HG02623 (cell line): Measurements from ENCODE around the gene ZCCHC8.
"Not testable (repeated sequence)": the region's sequence is repeated elsewhere in the genome, so short reads cannot be mapped to it uniquely, and the experiment has no call there.

ENCODE experiments used
- ATAC-seq: cut with Tn5 transposase; IDR thresholded peaks from one replicate; pipeline ENCODE4 v1.9.1; 2021; ENCODE audit warnings: moderate library complexity; ENCODE audit not compliant: unreplicated experiment

Gene ZCCHC8

DNA sequence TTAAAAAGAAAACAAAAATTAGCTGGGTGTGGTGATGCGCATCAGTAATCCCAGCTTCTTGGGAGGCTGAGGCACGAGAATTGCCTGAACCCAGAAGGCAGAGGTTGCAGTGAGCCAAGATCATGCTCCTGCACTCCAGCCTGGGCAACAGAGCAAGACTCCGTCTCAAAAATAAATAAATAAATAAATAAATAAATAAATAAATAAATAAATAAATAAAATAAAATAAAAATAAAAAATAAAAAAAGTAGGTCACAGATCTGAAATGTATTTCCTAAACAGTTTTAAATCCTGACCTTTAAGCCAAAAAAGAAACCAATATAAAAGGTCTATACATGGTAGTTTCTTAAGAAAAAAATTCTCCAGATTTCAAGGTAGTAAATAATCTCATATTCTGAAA, 12.3 kb upstream of the ZCCHC8 start:
- ATAC-seq = not testable (repeated sequence)

DNA sequence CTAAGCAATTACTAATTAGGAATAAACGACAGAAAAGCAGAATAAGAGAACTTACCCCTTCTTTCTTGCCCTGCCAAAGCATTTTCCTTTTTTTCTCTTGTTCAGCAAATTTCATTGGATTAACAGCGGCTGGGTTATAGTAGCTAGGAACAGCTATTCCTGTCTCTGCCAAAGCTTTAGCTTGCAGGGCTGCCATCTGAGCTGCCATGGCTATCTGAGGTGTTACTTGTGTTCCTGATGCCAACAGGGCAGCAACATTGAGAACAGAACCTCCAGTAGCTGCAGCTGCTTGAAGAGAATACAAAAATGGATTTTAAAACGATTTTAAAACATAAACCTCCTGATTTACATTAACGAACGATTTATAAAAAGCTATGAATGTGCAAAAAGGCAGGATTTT, 7.4 kb upstream of the ZCCHC8 start:
- ATAC-seq = no peak

DNA sequence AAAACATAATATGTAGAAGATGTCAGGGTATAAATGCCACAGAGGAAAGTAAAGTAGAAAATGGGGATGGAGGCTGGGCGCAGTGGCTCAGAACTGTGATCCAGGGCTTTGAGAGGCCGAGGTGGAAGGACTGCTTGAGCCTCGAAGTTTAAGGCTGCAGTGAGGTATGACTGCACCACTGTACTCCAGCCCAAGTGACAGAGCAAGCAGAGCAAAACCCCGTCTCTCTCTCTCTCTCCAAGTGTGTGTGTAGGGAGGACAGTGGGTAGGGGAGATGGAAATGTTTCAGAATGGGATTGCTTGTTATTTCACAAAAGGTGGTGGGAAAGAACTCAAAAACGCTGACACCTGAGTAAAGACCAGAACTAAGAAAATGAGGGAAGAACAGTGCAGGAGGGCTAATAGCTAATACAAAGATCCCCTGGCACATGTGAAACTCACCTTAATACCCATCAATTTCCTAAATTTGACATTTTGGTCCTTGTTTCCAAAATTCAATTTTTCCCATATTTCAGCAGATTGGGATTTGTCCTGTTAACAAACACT, 5.7 kb upstream of the ZCCHC8 start:
- ATAC-seq = no peak

DNA sequence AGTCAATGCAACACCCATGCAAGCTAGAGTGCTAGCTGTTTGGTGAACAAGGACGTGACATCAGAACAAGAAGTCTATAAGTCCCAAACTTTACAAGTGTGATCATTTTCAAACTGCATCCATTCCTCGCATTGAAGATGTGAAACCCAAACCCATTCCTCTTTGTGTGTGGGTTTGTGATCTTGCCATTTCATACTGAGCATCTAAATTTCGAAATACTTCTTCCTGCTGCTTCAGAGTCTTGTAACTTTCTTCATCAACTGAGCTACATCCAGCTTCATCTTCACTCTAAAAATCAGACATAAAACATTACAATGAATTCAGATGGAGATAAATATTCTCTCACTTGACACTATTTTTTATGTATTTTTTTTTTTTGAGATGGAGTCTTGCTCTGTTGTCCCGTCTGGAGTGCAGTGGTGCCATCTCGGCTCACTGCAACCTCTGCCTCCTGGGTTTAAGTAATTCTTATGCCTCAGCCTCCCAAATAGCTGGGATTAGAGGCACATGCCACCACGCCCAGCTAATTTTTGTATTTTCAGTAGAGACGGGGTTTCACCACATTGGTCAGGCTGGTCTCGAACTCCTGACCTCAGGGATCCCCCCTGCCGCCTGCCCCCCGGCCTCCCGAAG, 4.8 kb upstream of the ZCCHC8 start:
- no peak for ATAC-seq

DNA sequence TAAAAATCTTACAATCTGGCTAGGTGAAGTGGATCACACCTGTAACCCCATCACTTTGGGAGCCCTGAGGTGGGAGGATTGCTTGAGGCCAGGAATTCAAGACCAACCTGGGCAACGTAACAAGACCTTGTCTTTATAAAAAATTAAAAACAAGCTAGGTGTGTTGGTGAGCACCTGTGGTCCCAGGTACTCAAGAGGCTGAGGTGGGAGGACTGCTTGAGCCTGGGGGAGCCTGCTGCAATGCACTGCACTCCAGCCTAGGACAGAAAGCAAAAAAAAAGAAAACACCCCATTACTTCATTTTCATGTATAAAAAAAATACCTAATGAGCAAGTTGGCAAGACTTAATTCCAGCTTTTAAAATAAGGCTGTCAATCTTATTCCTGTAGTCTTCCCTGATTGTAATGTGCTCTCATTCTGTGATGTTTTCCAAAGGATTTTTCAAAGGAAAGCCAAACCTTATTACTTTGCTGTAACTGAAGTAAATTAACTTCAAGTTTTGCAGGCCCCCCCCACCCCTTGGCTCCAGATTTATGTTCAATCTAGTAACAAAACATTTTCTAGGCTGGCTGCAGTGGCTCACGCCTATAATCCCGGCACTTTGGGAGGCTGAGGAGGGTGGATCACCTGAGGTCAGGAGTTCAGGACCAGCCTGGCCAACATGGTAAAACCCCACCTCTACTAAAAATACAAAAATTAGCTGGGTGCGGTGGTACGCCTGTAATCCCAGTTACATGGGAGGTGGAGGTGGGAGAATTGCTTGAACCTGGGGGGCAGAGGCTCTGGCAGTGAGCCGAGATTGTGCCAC, 3.3 kb upstream of the ZCCHC8 start:
- no peak for ATAC-seq

DNA sequence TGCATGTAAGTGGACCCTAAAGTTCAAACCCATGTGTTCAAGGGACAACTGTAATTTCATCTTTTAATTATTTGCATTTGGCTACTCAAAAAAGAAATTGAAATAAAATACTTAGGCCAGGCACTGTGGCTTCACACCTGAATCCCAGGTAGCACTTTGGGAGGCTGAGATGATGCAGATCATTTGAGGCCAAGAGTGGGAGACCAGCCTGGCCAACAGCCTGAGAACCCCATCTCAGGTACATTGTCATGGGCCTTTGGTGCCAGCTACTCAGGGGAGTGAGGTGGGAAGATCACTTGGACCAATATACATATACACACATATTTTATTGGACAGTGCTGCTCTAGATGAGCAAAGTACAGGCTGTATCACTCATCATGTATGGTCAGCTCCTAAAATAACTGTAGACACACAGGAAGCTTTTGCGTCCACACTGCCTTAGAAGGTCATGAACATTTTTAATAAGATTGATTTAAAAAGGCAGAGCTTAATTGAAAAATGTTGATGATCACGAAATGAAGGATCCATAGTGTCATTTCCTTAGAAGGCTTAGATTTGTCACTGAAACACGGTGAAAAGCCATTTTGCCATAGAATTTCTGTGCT, 2.5 kb upstream of the ZCCHC8 start:
- ATAC-seq = no peak

DNA sequence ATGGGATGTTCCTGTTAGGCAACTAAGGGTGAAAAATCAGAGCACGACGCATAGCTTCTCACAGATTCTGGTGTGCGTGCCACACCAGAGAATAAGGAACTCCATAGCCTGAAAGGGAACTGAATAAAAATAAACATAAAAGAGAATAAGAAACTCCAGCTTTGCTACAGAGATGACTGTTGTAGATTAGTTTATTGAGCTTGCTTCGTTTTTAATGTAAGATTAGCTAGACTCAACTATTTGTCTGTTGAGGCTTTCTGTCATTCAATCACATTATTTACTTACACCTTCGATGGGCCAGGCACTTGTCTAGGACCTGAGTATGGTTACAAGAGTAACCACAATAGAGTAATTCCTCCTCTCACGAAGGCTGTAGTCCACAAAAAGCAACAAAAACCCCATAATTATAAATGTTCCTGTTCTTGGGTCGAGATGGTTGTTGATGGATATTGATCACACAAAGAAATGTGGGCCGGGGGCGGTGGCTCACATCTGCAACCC, 807 bp upstream of the ZCCHC8 start:
- no peak for ATAC-seq

DNA sequence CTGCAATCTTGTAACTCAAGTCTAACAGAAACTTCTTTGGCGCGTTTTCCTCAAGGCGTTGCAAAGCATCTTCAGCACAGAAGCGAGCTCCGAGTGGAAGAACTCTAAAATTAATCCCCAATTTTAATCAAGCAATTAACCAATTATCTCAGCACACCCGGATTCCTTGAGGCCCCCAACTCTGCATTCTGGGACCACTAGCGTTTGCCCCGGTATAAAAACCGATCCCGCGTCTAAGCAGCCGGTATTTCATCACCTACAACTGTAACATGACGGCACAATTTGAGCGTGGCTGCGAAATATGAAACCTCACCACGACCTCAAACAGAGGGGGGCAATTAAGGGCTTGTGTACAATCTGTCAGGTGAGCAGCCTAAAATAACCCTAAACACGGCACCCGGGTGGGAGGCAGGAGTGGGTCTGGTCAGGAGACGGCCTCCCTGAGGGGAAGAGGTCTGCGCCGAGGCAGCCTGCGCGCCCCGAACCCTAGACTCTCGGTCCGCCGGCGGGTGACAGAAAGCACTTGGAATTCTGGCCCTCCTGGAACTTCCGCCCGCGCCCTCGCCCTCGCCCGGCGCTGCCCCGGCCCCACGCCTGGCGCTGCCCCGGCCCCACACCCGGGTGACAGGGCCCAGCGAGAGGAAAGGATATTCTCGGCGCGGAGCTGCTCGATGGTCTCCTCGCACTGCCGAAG, 594 bp downstream of the ZCCHC8 start:
- peak; percentile 9 for ATAC-seq

DNA sequence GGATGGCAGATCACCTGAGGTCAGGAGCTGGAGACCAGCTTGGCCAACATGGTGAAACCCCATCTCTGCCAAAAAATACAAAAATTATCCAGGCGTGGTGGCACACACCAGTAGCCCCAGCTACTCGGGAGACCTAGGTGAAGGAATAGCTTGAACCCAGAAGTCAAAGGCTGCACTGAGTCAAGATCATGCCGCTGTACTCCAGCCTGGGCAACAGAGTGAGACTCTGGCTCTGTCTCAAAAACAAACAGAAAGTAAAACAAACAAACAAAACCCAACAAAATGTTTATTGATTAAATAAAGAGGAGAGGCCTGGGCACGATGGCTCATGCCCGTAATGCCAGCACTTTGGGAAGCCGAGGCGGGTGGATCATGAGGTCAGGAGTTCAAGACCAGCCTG, 5.5 kb downstream of the ZCCHC8 start:
- ATAC-seq = no peak

DNA sequence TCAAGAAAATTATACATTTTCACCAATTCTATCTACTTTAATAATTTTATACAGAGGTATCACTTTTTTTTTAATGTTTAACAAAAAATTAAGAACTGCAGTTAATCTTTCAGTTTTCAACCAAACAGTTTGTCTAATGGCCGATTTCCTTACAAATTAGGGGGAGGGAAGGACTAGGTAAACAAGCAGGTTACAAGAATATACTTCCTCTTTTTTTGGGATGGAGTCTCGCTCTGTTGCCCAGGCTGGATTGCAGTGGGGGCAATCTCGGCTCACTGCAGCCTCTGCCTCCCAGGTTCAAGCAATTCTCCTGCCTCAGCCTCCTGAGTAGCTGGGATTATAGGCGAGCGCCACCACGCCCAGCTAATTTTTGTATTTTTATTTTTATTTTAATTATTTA, 7.5 kb downstream of the ZCCHC8 start:
- not testable (repeated sequence) for ATAC-seq

DNA sequence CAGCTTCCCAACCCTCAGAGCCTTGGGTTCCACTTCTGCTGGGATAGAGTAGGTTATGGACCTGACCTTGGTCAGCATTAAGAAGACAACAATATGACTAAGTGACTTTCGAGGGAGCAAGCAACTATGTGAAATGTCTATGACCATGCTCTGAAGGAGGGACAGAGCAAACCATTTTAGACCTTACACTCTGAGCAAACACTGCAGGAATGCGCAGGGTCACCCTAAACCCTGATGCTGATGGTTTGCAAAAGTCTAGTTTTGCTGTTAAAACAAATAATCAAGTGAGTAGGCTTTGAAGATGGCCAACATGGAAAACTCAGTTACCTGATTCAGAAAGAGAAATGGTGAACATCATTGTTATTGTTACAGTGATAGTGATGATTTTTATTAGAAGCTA, 8.7 kb downstream of the ZCCHC8 start:
- no peak for ATAC-seq

DNA sequence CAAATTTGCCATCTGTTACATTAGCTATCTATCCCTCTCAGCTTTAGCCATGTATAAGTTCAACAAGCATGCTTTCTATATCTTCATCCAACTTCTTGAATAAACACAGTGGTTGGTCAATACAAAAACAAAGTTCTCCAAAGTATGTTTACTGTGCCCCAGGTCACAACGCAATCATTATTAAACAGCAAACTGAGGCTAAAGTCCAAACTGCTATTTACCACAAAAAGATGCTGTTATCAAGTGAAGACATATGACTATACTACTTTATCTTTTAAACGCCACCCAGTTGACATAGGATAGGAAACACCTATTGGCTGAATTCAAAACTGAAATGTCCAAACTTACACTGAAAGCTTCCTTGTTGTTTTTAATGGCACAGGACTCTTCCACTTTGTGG, 11.7 kb downstream of the ZCCHC8 start:
- no peak for ATAC-seq

DNA sequence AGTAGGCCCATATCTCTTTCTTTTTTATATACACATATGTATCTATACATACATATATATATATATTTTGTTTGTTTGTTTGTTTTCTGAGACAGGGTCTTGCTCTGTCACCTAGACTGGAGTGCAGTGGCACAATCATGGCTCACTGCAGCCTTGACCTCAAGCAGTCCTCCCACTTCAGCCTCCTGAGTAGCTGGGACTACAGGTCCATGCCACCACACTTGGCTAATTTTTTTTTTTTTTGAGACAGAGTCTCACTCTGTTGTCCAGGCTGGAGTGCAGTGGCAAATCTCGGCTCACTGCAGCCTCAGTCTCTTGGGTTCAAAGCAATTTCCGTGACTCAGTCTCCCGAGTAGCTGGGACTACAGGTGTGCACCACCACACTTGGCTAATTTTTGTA, 12.9 kb downstream of the ZCCHC8 start:
- not testable (repeated sequence) for ATAC-seq

DNA sequence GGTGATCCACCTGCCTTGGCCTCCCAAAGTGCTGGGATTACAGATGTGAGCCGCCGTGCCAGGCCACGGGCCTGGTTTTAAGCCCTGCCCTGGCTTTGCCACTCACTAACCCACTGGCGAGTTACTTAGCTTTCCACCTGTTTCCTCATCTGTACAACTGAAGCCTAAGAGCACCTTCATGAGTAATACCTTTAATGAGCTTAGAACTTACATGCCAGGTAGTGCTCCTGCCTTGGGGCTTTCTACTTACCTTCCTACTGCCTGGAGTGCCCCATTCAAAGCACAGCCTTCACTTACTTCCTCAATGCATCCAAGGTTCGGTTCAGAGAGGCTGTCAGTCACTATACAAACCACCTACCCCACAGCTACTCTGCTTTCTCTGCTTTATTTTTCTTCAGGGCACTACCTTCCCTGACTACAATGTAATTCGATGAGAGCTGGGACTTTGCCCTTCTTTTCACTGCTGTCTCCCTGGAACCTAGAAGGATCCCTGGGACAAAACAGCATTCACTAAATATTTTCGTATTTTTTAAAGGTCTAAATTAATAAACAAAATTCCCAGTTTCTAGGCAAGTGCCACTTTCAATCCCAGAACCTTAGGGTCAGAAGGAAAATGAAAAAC, 13.8 kb downstream of the ZCCHC8 start:
- no peak for ATAC-seq

DNA sequence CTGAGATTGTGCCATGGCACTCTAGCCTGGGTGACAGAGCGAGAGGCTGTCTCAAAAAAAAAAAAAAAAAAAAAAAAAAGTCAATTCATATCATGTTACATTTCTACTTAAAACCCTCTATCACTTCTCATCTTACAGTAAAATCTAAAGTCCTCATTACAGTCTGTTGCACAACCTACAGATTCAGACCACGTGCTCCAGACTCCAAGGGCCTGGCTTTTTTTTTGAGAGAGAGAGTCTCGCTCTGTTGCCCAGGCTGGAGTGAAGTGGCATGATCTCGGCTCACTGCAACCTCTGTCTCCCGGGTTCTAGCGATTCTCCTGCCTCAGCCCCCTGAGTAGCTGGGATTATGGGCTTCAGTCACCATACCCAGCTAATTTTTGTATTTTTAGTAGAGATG, 14.4 kb downstream of the ZCCHC8 start:
- not testable (repeated sequence) for ATAC-seq

DNA sequence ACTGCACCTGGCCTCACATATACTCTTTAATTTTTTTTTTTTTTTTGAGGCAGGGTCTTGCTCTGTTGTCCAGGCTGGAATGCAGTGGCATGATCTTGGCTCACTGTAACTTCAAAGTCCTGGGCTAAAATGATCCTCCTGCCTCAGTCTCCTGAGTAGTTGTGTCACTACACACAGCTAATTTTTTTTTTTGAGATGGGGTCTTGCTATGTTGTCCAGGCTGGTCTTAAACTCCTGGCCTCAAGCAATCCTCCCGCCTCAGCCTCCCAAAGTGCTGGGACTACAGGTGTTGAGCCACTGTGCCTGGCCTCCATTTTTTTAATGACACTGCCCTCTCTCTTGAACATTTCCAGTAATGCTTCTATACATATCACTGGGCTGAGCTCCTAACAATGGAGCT, 16.3 kb downstream of the ZCCHC8 start:
- not testable (repeated sequence) for ATAC-seq

DNA sequence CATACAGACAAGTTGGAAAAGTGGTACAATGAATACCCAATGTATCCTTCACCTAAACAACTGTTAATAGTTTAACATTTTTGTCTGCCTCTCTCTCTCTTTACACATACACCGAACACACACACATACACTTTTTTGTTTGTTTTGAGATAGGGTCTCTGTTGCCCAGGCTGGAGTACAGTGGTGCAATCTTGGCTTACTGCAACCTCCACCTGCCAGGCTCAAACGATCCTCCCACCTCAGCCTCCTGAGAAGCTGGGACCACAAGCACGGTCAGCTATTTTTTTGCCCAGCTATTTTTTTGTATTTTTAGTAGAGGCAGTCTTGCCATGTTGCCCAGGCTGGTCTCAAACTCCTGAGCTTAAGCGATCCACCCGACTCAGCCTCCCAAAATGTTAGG, 16.8 kb downstream of the ZCCHC8 start:
- ATAC-seq = no peak

DNA sequence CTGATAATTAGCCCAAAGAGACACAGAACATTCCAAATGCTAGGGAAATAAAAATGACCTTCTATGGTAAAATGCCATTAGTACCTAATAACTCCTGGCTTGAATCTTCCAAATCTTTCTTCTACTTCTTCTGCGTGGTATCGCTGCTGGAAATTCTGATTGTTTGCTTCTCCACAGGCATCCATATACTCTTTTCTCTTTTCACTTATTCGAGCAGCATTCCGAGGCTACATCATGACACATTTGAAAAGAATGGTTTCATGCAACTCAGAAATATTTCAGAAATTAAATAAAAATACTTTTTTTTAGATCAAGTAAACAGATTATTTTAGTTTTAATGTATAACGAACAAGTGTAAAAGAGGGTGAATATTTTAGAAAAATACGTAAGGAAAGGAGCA, 18.9 kb downstream of the ZCCHC8 start:
- ATAC-seq = no peak

DNA sequence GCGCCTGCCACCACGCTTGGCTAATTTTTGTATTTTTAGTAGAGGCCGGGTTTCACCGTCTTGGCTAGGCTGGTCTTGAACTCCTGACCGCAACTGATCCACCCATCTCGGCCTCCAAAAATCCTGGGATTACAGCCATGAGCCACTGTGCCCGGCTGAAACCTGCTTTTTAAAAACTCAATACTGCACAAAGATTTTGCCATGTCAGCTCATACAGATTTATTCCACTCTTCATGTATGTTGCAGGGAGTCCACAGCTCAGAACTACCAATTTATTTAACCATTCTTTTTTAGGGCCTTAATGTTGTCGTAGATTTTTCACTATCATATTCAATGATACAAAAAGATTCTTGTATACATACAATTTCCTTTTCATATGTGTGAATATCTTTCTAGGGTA, 20.0 kb downstream of the ZCCHC8 start:
- no peak for ATAC-seq

DNA sequence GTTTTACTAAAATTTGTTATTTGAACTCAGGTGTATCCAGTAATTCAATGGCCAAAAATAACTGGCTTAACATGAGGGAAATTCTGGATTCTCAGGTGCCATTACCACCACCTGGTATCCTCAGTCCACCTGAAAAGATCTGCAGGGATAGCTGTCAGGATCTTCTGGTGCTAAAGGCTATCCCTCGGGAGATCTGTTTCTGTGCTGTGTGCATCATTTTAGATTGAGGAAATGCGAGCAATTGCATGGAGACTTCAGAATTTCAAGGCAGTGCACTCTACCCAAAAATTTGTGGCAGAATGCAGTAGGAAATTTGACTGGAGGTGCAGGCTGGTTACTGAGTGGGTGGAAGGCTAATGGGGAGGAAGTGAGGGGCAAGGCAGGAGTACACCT, 26.4 kb downstream of the ZCCHC8 start:
- ATAC-seq = no peak
